ENCODE data around the gene CABYR. TPM values are rescaled to one million over a fixed set of nuclear protein-coding genes. Genes with fewer than 3 reads are reported as not detected.

Gene CABYR
- total and polyA plus RNA-seq, 2 donors (not counting 1 experiment from before 2014, with no cell fraction given): 1.7 to 4.4 TPM

DNA sequence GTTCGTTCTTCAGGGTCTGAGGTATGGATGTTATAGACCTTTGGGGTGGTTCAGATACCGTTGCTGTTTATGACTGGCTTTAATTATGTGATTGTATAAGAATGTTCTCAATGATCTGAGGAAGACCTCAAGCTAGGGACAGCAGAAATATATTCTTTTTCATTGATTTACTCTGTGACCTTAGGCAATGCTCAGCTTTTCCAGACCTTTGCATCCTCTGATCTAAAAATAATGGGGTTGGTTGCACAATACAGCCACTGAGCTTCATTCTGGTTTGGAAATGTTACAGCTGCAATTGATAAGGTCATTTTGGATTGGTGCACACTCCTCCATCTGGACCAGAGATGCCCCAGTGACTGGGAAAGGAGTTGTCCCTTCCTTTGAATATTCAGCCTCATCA is 17.2 kb upstream of the CABYR start:
- Mint-ChIP-seq H3K4me3 (no peak overlapping the region), H3K9me3 (ENCODE audit: insufficient read depth) (no peaks in the 10 kb centered on the region), H3K27ac (no peak overlapping the region), H3K4me1 (no peaks in the 10 kb centered on the region), H3K27me3 (no peaks in the 10 kb centered on the region)
- intact Hi-C loops (cut with micrococcal nuclease): no loop called here
- Histone ChIP-seq H3K4me1 (ENCODE audit: control insufficient read depth in 2 of 2, insufficient read depth in 2 of 2, low read length in 2 of 2) (no peaks in the 10 kb centered on the region), H3K9ac (ENCODE audit: low read length) (no peak overlapping the region), H3K27me3 (replicated peaks in 1 of 4; ENCODE audit: control extremely low read depth in 1 of 4, control insufficient read depth in 3 of 4, insufficient read depth in 4 of 4, low read length in 3 of 4) (no peaks in the 10 kb centered on the region), H3K79me2 (ENCODE audit: control insufficient read depth, insufficient read depth, low read length) (no peaks in the 10 kb centered on the region), H3K4me2 (replicated peaks; ENCODE audit: low read depth, low read length, poor library complexity, severe bottlenecking) (no peak overlapping the region), H4K20me1 (ENCODE audit: control insufficient read depth, insufficient read depth, low read length, poor library complexity, severe bottlenecking) (no peaks in the 10 kb centered on the region), H3K4me3 (ENCODE audit: control extremely low read depth in 1 of 5, extremely low read depth in 1 of 5, insufficient read depth in 1 of 5, low read depth in 2 of 5, low read length in 4 of 5) (no peak overlapping the region), H3K36me3 (replicated peaks in 1 of 2; ENCODE audit: control extremely low read depth in 1 of 2, control insufficient read depth in 1 of 2, extremely low read depth in 1 of 2, insufficient read depth in 2 of 2, low read length in 1 of 2) (peaks cover 0 to 56% of the 10 kb centered on the region in 2 experiments), H3K9me3 (ENCODE audit: control extremely low read depth in 1 of 3, control insufficient read depth in 2 of 3, insufficient read depth in 1 of 3, low read length in 2 of 3) (no peaks in the 10 kb centered on the region), H2AFZ (ENCODE audit: insufficient read depth, low read depth, low read length, poor library complexity, severe bottlenecking) (no peak overlapping the region), H3K27ac (ENCODE audit: low read length in 2 of 2) (no peak overlapping the region)
- POLR2A ChIA-PET: interaction anchor here (0.7 kb wide), 1 partner anchor 113 kb away, joined by 3 read pairs; no protein-coding TSS in a partner anchor
- CTCF ChIA-PET: interaction anchor here (2.5 kb wide), 1 partner anchor 309 kb away, joined by 8 read pairs; no protein-coding TSS in a partner anchor
- WGBS (ENCODE audit: insufficient coverage): 83% methylated on average over 1 of the region's 2 CpGs
- DNase-seq (no peak), ATAC-seq (ENCODE audit: low read depth) (no peak)
- TF ChIP-seq EZH2 (IDR thresholded peaks at IDR 0.05; ENCODE audit: borderline replicate concordance, insufficient read depth, low read depth, low read length, poor library complexity, severe bottlenecking): no peak
- TF ChIP-seq, protein P1, sequence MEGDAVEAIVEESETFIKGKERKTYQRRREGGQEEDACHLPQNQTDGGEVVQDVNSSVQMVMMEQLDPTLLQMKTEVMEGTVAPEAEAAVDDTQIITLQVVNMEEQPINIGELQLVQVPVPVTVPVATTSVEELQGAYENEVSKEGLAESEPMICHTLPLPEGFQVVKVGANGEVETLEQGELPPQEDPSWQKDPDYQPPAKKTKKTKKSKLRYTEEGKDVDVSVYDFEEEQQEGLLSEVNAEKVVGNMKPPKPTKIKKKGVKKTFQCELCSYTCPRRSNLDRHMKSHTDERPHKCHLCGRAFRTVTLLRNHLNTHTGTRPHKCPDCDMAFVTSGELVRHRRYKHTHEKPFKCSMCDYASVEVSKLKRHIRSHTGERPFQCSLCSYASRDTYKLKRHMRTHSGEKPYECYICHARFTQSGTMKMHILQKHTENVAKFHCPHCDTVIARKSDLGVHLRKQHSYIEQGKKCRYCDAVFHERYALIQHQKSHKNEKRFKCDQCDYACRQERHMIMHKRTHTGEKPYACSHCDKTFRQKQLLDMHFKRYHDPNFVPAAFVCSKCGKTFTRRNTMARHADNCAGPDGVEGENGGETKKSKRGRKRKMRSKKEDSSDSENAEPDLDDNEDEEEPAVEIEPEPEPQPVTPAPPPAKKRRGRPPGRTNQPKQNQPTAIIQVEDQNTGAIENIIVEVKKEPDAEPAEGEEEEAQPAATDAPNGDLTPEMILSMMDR (IDR thresholded peaks at IDR 0.05): no peak

DNA sequence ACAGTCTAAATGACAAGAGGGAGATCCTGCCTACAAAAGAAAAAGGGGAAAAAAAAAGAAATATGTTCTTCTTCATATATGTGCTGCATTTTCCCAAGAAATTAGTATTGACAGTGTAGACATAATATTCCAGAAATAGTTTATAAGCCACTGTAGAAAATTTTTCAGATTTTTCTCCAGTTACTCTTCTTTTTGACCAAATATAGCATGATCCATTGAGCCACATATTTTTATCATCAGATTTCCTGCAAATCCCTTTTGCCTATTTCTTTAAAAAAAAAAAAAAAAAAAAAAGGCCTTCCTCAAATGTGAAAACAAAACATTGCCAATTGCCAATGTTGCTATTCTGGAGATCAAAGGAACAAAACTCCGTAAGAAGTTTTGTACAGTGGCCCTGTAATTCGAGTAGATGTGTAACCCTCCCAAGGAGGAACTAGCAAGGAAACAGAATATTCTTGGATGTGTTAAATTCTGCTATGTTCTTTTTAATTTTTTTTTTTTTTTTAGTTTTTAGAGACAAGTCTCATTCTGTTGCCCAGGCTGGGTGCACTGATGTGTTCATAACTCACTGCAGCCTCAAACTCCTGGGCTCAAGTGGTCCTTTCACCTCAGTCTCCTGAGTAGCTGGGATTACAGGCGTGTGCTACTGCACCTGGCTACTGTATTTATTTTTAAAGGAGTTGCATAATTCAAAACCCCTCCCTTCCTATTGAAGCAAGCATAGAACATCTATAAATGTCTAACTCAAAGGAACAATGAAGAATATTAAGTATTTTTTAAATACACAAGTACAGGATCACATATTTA is 12.5 kb upstream of the CABYR start:
- CTCF ChIA-PET: no interaction called here
- Mint-ChIP-seq H3K4me1 (no peaks in the 10 kb centered on the region), H3K4me3 (no peak overlapping the region), H3K9me3 (ENCODE audit: insufficient read depth) (no peaks in the 10 kb centered on the region), H3K27ac (no peak overlapping the region), H3K27me3 (no peaks in the 10 kb centered on the region)
- TF ChIP-seq EZH2 (IDR thresholded peaks at IDR 0.05; ENCODE audit: borderline replicate concordance, insufficient read depth, low read depth, low read length, poor library complexity, severe bottlenecking): no peak
- TF ChIP-seq, protein P1 (IDR thresholded peaks at IDR 0.05): no peak
- Histone ChIP-seq H3K36me3 (replicated peaks in 1 of 2; ENCODE audit: control extremely low read depth in 1 of 2, control insufficient read depth in 1 of 2, extremely low read depth in 1 of 2, insufficient read depth in 2 of 2, low read length in 1 of 2) (peaks cover 13 to 68% of the 10 kb centered on the region in 2 experiments), H3K27ac (ENCODE audit: low read length in 2 of 2) (no peak overlapping the region), H3K27me3 (replicated peaks in 1 of 4; ENCODE audit: control extremely low read depth in 1 of 4, control insufficient read depth in 3 of 4, insufficient read depth in 4 of 4, low read length in 3 of 4) (no peaks in the 10 kb centered on the region), H3K9ac (ENCODE audit: low read length) (no peak overlapping the region), H3K4me2 (replicated peaks; ENCODE audit: low read depth, low read length, poor library complexity, severe bottlenecking) (no peak overlapping the region), H3K4me1 (ENCODE audit: control insufficient read depth in 2 of 2, insufficient read depth in 2 of 2, low read length in 2 of 2) (no peaks in the 10 kb centered on the region), H3K4me3 (ENCODE audit: control extremely low read depth in 1 of 5, extremely low read depth in 1 of 5, insufficient read depth in 1 of 5, low read depth in 2 of 5, low read length in 4 of 5) (no peak overlapping the region), H3K9me3 (ENCODE audit: control extremely low read depth in 1 of 3, control insufficient read depth in 2 of 3, insufficient read depth in 1 of 3, low read length in 2 of 3) (no peaks in the 10 kb centered on the region), H4K20me1 (ENCODE audit: control insufficient read depth, insufficient read depth, low read length, poor library complexity, severe bottlenecking) (no peaks in the 10 kb centered on the region), H3K79me2 (ENCODE audit: control insufficient read depth, insufficient read depth, low read length) (no peaks in the 10 kb centered on the region), H2AFZ (ENCODE audit: insufficient read depth, low read depth, low read length, poor library complexity, severe bottlenecking) (no peak overlapping the region)
- DNase-seq: no peak
- WGBS (ENCODE audit: insufficient coverage): 100% methylated on average over 2 of the region's 3 CpGs
- no peak for ATAC-seq (ENCODE audit: low read depth)
- POLR2A ChIA-PET: no interaction called here
- intact Hi-C loops (cut with micrococcal nuclease): no loop called here
